PC-3 (cell line): Measurements from ENCODE around the gene AFAP1L2.

Experiments
- EZH2 ChIP-seq: fragments of 300-600 bp; sonication (generic); IDR thresholded peaks from one replicate; pipeline ENCODE4 v1.6.1; 2017; ENCODE audit warnings: antibody characterized with exemption, mild to moderate bottlenecking, low read length; ENCODE audit not compliant: unreplicated experiment
- TF ChIP-seq, protein P1 (sequence below): fragments of 300-600 bp; sonication (generic); conservative IDR thresholded peaks from 2 replicates; pipeline ENCODE4 v1.5.1; 2017; ENCODE audit warnings: antibody characterized with exemption, low read depth, mild to moderate bottlenecking, low read length

DNA sequence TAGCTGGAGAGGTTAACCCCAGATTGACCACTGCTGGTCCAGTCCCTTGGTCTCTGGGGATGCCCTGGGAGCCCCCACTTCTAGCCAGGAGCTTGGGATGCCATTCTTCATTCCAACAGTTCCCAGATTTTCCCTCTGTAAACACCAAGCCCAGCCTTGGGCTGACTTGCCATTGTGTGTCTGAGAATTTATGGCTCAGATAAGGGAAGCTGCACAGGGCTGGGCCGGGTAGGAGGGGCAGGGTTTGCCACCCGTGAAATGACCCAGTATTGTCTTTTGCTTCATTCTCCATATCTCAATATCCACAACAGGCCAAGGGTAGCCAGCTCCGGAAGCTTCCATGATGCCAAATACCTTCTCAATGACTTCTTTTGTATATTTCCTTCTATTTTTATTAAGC lies 32.1 kb downstream of the AFAP1L2 start:
- TF ChIP-seq, protein P1, sequence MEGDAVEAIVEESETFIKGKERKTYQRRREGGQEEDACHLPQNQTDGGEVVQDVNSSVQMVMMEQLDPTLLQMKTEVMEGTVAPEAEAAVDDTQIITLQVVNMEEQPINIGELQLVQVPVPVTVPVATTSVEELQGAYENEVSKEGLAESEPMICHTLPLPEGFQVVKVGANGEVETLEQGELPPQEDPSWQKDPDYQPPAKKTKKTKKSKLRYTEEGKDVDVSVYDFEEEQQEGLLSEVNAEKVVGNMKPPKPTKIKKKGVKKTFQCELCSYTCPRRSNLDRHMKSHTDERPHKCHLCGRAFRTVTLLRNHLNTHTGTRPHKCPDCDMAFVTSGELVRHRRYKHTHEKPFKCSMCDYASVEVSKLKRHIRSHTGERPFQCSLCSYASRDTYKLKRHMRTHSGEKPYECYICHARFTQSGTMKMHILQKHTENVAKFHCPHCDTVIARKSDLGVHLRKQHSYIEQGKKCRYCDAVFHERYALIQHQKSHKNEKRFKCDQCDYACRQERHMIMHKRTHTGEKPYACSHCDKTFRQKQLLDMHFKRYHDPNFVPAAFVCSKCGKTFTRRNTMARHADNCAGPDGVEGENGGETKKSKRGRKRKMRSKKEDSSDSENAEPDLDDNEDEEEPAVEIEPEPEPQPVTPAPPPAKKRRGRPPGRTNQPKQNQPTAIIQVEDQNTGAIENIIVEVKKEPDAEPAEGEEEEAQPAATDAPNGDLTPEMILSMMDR: no peak
- no peak for TF ChIP-seq EZH2
